Kasumi-1 (cell line): ENCODE results near the gene OSBPL1A.
A peak's percentile ranks its signal among the peaks of the same experiment; 100 is the strongest.

Experiments
- DNase-seq, 2 experiments: peaks; one replicate each; lab custom pipeline; 2025; lab: John Stamatoyannopoulos, UW

OSBPL1A gene

DNA sequence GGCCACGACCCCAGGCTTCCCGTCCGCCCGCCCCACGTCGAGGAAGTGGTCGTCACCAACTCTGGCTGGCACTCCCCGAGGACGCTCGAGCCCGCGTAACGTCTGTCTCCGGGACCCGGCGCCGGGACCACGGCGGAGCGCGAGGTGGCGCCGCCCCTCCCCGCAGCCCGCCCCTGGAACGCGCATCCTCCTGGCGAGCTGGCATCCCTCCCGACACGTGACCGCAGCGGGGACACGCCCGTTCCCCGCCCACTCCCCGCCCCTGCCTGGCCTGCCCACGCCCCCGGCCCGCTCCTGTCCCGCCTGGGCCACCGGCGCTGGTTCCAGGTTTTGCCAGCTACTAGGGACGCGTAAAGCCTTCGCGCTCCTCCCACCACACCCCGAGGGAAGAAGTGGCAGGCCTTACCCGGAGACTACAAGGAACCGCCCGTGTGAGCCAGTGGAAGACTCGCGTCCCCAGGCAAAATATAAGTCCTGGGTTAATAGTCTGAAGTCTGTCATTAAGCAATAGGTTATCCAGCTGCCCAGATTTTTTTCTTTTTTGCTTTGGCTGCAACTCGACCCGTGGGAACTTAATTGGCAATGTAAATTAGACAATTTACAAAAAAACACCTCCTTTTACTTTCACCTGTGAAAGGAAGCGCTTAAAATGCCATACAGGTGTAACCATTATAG, at the start of gene OSBPL1A:
Gene OSBPL1A, minus strand, starts transcription at position 131 of the 675 bp plus-strand sequence. CDS start 20,291 bp downstream, outside the sequence.
- peak; percentile 96 for DNase-seq

DNA sequence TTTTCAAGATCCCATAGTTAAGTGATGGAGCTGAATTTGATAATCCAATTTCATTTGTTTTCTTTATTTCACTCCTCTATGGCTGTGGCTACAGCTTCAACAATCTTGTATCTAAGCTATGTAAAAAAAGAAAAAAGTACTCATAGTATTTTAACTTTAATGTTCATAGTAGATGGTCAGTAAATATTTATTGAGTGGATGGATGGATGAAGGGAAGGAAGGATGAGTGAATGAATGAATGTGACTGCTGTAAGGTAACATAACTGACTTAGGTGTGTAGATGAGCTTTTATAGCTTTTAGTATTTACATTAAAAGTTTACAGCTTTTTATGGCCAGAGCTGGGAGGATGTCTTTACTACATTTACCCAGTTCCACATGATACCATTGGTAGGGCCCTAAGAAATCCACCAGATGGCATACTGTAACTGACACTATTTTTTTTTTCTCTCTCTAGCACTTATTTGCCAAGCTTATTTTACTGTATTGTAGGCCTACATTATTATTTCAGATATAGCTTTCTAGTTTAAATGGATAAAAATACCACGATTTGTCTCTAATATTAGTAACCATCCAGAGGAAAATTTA, 49.4 kb upstream of the OSBPL1A start:
- peak; percentile 24 to 40 for DNase-seq

DNA sequence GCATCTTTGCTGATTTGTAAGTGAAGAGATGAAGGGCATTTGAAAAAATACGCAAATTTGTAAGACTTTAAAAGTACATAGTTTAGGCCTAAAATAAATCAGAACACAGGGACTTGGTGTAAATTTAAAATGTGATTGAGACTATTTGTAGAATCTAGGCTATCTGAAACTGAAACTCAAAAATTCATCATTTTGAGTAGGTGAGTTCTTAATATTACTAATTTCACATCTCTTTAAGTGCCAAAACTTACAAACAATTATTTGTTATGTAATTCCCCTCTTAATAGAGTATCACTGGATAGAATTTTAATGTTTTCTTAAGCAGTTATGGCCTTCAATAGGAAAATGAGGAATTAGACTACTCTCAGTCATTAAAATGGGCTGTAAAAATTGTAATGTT, 48.8 kb upstream of the OSBPL1A start:
- no peak for DNase-seq

DNA sequence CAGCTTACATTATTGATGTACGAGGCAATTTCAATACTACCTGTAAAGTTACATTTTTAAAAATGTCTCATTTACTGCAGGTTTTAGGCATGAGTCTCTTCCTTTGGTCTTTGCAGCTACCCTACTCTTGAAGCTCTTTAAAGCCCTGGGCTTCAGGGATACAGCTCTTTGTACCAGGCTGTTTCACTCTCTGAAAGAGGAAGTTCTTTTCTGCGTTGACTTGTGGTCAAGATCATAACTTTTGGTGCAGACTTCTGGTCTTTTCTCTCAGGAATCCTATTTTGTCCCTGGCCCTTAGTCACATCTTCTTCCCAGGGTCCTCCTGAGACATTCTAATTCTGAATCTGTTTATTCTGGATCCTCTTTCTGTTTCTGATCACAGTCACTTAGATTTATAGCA, 46.2 kb upstream of the OSBPL1A start:
- DNase-seq: peak; percentile 73 to 79

DNA sequence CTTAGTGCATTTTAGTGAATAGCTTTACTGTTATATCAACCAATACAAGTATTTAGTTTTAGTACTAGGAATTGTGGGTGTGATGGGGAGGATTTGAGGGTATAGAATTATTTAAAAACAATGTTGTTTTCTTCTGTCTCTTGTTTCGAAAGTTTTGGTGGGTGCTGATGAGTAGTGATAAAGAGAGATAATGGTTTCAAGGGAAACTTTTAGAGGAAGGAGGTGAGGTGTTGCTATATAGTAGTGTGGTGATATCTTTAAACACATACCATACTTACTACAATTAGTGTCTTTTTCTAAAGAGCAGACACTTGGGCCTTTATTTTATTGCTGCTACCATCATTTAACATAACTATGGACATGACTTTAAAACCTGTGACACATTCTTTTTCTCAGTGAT, 39.3 kb upstream of the OSBPL1A start:
- DNase-seq: no peak

DNA sequence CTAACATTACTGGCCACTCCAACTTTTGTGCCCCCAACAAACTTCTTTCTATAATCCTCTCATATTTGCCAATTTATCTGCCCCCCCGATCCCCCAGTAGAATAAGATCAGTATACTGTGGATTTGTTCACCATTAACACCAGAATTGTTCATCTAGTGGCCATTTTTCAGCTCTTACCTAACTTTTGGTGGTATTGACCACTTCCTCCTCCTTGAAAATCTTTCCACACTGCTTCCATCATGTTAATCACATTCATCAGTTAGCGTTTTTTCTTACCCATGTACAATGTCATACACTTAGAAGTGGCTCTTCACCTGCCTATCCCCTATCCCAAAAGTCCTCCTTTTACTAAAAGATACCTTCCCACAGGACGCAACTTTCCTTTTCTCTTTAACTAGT, 35.0 kb upstream of the OSBPL1A start:
- DNase-seq: peak in 1 of 2 experiments; percentile 6

DNA sequence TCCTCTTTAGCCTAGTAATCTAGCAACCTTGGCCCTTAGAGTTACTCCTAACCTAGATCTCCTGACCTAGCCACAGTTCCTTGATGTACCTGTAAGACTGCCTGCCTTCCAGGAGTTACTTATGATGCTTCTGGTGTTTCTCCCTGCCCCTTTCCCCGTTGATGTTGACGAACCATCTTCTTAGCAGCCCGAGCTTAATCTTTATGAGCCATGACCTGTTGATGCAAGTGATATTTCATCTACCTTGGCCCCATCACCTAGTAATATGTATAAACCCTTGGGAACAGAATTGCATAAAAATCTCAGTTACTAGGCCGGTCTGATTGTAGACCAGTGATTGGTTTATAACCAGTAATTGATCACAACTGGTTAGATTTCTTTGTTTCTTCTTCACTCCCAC, 31.6 kb upstream of the OSBPL1A start:
- DNase-seq: no peak

DNA sequence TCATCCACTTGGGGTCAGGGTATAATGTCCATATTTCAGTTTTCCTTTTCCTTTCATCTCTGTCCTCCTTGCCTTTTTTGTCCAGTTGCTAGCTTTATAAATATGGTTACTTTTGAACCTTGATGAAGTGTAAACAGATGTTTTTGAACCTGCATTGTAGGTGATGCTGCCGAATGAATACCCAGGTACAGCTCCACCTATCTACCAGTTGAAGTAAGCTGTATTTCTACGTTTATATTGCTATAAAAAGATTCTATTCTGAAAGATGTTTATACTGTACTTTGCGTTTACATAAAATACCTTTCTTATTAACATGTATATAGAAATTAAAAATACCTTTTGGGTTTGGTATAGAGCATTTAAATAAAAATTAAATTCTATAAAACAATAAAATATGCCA, 31.1 kb upstream of the OSBPL1A start:
- DNase-seq: no peak

DNA sequence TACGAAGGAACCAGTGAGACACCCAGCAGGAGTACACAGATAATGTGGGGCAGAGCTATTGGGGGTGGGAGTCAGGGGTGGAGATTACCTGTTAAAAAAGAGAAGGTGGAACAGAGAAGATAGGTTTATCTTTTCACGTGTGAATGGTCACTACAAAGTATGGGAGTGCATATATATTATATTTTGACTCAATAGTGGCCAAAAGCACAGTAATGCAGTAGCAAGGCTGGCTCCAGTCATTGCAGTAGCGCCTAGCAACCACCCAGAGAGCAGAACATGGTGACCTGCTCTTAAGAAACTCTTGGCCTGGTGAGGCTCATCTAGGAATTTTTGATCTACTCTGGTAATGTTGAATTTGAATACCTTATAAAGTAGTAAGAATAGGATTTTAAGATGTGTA, 29.9 kb upstream of the OSBPL1A start:
- DNase-seq: peak in 1 of 2 experiments; percentile 23

DNA sequence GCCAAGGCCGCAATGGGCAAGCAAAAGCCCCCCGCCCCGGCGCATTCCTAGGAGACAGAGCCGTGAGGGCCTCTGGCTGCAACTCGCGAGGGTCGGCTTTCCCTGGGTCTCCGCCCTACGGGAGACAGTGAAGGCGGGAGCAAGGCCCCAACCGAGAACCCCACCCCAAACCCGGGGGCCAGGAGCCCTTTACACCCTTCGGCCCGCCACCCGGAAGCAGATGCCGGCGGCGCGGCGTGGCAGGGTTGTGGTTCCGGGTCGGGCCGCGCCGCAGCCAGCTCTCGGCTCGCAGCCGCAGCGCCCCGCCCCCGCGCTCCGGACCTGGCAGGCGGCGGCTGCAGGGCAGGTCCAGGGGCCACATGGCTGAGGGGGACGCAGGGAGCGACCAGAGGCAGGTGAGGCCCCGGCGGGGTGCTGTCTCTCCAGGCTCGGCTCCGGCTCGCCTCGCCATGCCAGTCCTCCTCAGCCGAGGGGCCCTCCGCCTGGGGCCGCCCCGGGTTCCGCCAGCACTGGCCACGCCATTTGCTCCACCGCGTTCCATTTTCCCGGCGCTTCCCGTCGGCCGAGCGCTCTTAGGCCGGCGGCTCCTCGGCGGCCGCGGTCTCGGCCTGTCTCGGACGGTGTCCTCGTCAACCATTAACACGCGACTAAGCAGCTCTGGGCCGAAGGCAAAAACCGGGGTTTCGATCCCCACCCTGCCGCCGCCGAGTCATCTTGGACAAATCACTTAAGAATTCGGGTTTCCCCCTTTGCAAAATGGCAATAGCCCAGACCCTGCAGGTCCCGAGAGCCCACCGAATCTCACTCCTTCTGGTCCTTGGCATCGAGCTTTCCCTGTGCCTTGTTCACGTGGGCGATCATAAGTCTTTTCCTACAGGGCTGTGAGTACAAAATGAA, 29.0 kb upstream of the OSBPL1A start, which contains the start of gene IMPACT:
Gene IMPACT, plus strand, starts transcription at position 273 of the 897 bp plus-strand sequence. Its CDS starts 87 bp downstream, at position 360.
- DNase-seq: peak; percentile 66 to 72

DNA sequence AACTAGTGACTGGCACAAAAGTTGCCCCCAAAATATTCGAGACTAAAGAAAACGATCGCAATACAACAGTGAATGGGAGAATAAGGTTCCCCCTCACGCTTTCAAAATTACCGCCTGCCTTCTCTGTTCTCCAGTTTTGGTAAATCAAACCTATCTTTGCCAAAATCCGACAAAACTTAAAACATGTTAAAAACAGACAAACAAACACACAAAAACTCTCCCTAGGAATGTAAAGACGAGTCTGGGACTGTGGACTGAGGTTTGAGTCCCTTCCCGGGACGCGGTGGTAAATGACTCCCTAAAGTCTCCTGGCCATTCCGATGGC, 28.4 kb upstream of the OSBPL1A start:
- no peak for DNase-seq

DNA sequence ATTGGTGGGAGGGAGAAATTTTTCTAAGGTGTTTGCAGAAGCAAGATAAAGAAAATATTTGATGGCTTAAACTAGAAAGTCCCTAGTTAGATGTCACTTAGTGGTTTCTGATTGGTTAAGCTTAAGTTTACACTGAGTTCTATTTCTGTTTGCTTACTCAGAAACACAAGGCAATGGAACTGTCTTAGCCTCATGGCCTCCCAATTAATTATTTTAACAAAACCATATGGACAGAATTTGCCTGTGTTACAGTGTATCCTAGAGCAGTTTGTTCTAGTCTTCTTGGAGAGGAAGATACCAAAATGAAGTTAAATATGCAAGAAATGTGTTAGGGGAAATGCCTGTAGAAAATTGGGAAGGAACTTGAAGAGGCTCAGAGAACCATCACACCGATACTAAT, 24.2 kb upstream of the OSBPL1A start:
- DNase-seq: no peak

DNA sequence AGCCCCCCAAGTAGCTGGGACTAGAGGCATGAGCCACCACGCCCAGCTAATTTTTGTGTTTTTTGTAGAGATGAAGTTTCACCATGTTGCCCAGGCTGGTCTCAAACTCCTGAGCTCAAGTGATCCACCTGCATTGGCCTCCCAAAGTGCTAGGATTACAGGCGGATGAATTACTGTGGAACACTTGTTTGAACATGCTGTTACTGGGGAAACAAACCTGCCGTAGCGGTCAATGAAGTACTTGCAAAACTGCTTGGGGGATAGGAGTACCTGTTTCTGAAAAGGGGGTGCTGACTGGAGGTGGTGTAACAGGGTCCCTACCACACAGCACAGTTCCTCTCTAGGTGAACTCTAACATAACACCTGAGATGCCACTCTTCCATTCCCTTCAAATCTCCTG, 22.9 kb upstream of the OSBPL1A start:
- DNase-seq: no peak

DNA sequence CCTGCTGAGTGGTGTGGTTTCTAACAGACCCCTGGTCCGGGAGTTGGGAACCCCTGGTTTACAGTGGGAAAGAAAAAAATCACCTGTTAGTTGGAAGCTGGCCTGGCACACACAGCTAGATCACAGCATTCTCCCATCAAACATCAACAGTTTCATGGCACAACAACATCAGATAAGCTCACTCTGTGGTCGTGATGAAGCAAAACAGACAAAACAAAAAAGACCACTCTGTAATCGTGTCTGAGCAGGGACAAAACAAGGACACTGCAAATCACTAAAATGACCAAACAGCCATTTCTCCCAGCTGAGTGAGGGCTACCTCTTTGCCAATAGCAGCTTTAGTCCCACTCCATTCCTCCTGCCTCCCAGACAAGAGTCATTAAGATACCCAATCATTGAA, 19.9 kb upstream of the OSBPL1A start:
- DNase-seq: no peak

DNA sequence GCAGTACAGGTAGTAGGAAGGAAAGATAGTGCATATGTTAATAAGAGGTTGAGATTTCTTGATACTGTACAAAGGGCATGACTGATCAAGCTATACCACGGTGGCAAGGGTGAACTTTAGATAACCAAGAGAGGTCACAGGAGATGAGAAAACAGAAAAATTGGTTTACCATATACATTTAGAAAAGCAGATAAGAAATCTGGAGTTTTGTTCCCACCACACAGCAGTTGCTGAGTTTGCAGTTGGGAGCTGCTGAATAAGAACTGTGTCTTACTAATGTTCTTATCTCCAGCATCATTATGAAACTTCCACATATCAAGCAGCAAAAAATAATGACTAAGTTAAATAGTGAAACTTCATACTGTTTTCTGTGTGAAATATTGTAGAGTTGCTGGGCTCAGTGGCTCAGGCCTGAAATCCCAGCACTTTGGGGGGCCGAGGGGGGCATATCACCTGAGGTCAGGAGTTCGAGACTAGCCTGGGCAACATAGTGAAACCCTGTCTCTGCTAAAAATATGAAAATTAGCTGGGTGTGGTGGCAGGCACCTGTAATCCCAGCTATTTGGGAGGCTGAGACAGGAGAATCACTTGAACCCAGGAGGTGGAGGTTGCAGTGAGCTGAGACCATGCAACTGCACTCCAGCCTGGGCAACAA, 16.9 kb upstream of the OSBPL1A start:
- no peak for DNase-seq

DNA sequence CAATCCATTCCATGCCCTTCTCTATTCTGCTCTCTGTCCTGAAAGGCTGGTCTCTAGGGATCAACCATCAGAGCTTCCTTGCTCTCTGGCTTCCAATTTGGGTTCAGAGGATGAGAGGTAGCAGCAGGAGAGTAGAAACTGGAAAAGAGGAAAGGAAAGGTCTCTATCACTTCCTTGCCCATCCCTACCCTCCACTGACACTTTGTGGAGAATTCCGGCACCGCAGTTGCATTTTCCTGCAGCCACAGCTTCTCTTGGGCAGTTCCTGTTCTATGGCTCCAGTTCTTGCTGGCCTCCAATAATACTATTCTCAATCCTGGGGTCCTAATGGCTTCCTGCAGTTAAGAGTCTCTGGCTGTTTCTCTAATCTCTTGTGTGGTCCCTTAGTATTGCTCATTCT, 15.5 kb upstream of the OSBPL1A start:
- no peak for DNase-seq

DNA sequence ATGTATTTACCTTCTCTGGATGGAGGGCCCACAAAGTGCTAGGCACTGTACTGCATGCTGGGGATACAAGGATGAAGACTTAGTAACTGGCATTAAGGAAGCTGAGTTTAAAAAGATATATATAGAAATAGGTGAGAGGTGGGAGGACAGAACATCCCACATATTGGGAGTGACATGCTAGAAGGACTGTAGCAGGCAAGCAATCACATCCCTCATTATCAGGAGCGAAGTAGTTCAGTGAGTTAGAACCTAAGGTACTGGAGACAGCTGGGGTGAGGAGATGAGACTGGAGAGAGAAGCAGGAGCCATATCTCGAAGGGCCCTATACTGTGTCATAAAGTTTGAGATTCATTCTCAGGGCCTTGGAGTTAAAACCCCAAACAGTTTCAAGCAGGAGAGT, 10.9 kb upstream of the OSBPL1A start:
- no peak for DNase-seq

DNA sequence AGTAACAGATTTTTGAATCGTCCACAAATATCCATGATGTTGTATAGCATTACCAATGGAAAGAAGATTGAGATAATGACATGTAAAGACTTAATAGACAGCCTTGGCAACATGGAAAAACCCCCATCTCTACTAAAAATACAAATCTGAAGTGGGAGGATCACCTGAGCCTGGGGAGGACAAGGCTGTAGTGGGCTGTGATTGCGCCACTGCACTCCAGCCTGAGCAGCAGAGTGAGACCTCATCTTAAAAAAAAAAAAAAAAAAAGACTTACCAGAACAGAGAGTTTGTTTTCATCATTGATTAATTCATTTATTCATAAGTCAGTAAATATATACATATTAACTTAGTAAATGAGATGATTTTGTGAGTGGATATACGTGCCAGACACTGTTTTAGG, 7.0 kb upstream of the OSBPL1A start:
- no peak for DNase-seq

DNA sequence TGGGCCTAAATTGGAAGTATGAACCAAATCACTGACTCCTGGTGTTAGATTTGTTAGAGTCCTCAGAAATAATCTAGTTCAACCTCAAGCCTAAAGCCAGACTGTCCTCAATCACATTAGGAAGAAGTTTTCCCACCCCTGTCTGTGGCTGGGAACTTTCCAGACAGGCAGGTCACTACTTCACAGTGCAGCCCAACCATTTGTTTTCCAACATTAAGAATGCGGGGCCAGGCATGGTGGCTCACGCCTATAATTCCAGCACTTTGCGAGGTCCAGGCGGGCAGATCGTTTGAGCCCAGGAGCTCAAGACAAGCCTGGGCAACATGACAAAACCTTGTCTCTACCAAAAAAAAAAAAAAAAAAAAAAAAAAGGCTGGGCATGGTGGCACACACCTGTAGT, 5.5 kb upstream of the OSBPL1A start:
- no peak for DNase-seq

DNA sequence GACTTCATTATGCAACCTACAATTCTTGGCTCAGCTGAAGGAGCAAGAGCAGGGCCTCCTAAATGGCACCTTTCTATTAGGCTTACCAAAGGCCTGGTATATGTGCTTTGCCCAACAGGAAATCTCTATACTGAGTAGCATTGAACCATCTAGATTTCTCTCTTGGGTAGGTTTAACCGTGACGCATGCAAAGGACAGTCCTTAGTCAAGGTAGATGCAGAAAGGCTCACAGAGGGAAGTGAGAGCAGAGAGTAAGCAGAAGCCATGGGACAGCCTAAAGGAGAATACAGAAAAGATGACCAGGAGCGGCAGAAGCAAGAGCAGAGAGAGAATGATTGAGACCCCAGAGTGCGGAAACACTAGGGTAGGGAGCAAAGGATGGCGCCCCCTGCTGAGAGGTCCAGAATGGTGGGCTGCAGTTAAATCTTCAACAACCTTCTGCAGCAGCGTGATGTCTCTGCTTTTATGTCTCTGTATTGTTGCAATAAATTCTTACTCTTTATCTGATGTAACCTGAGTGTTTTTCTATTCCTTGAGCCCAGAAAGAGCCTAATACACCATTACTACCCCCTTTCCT, 4.7 kb upstream of the OSBPL1A start:
- DNase-seq: no peak

DNA sequence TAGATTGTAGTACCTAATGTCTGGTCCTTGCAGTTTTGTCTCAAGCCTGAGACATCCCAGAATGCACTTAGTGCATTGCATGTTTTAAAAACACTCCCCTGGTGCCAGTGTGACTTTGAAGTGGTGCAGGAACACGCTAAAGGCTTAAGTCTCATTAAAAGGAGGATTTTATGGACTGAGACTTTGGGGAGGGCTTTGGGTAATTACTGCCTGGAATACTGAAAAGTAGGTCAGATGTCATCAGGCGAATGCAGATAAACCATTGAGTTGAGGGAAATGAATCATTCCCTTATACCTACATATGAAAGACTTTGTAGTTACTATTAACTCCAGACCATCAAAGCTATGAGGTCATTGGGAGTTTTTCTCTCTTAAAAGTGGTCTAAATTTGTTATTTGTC, 3.0 kb upstream of the OSBPL1A start:
- no peak for DNase-seq

DNA sequence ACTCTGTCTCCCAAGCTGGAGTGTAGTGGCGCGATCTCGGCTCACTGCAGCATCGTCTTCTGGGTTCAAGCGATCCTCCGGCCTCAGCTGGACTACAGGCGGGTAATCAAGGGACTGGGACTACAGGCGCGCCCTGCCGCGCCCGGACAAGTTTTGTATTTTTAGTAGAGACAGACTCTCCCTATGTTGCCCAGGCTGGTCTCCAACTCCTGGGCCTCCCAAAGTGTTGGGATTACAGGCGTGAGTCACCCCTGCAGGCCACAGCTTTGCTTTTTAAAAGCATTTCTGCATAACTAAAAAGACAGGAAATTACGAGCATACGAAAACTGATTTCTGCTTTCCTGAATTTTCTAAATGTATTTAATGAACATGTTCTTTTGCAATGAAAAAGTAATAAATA, 916 bp upstream of the OSBPL1A start:
- no peak for DNase-seq
